Activated naive CD4-positive, alpha-beta T cell treated with anti-CD3 and anti-CD28 coated beads, Interleukin-2, amount 50 U/mL, for 24 hours (primary cell): Measurements from ENCODE around the gene MND1.
"Not testable (repeated sequence)": the region's sequence is repeated elsewhere in the genome, so short reads cannot be mapped to it uniquely, and the experiment has no call there.

Experiments
- H3K27ac Mint-ChIP-seq: one replicate; pipeline ENCODE4 v1.8.0; 2021; ENCODE audit warnings: mild to moderate bottlenecking, mixed read lengths
- H3K27me3 Mint-ChIP-seq: one replicate; pipeline ENCODE4 v1.8.0; 2021; ENCODE audit warnings: mixed read lengths
- H3K36me3 Mint-ChIP-seq: one replicate; pipeline ENCODE4 v1.8.0; 2021; ENCODE audit warnings: mixed read lengths
- H3K4me1 Mint-ChIP-seq: one replicate; pipeline ENCODE4 v1.8.0; 2021; ENCODE audit warnings: mixed read lengths
- H3K4me3 Mint-ChIP-seq: one replicate; pipeline ENCODE4 v1.8.0; 2021; ENCODE audit warnings: mild to moderate bottlenecking, mixed read lengths
- H3K9me3 Mint-ChIP-seq: one replicate; pipeline ENCODE4 v1.8.0; 2021; ENCODE audit warnings: mixed read lengths

MND1 gene

DNA sequence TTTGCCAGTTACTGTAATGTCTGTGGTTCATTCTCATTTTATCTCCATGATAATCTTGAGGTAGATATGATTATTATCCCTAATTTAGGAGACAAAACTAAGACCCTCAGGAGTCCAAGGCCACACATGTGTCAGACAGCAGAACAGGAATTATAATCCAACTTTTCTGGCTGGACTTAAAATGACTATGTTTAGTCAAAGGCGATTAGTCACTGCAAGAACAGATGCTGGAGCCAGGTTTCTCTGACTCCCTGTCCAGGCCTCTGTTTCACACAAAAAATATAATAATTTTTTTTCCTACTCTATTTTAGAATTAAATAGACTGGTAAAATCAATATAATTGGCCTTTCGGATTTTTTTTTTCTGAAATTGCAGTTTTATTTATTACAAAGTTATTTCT is 64.9 kb downstream of the MND1 start:
- peaks cover 16% of the 10 kb centered on the region for H3K4me1 Mint-ChIP-seq
- H3K36me3 Mint-ChIP-seq: peaks cover 1% of the 10 kb centered on the region
- no peaks in the 10 kb centered on the region for H3K27me3 Mint-ChIP-seq
- no peak overlapping the region for H3K4me3 Mint-ChIP-seq
- H3K27ac Mint-ChIP-seq: no peak overlapping the region
- H3K9me3 Mint-ChIP-seq: no peaks in the 10 kb centered on the region

DNA sequence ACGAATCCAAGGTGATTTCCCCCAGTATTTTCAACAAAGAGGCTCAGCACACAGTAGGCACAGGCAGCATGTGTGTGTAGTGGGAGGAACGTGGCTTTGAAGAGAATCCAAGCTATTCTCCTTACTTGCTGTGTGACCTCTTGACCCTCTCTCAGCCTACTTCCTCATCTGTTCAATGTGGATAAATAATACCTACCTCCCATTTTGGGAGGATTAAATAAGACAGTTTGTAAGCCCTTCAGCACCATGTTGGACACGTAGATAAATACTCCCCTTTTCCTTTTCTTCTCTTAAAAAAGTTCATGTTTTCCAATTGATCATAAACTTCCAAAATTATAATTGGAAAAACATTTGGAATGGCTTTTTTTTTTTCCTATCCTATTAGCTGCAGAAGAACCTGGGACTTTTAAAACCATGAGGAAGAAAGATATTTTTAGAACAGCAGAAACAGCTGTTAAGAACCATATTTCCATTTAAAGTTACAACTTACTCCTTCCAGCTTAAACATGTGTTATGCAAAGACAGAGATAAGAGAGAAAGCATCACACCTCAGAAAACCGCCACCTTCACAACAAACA is 65.5 kb downstream of the MND1 start:
- Mint-ChIP-seq H3K27me3 (no peaks in the 10 kb centered on the region), H3K4me3 (no peak overlapping the region), H3K9me3 (no peaks in the 10 kb centered on the region), H3K27ac (peak overlapping the region; percentile 36), H3K36me3 (peaks cover 1% of the 10 kb centered on the region), H3K4me1 (peaks cover 16% of the 10 kb centered on the region)

DNA sequence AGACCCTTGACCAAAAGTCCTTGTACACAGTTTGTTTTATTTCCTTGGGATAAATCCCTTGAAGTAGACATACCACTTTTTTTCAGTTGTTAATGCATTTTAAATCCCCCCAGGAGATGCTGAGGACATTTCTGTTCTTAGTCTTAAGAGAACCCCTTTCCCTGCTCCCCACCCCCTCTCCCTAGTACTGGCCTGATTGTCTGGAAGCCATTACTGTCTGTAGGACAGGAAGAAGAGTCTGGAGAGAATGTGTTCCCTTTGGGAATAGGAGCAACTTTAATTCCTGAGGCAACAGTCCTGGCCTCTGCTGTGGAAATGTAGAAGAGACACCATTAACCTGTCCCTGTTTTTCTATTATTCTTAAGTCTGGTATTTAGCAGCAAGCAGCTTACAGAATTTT is 69.4 kb downstream of the MND1 start:
- peaks cover 21% of the 10 kb centered on the region for H3K4me1 Mint-ChIP-seq
- H3K4me3 Mint-ChIP-seq: no peak overlapping the region
- H3K36me3 Mint-ChIP-seq: no peaks in the 10 kb centered on the region
- H3K27me3 Mint-ChIP-seq: no peaks in the 10 kb centered on the region
- H3K27ac Mint-ChIP-seq: no peak overlapping the region
- no peaks in the 10 kb centered on the region for H3K9me3 Mint-ChIP-seq

DNA sequence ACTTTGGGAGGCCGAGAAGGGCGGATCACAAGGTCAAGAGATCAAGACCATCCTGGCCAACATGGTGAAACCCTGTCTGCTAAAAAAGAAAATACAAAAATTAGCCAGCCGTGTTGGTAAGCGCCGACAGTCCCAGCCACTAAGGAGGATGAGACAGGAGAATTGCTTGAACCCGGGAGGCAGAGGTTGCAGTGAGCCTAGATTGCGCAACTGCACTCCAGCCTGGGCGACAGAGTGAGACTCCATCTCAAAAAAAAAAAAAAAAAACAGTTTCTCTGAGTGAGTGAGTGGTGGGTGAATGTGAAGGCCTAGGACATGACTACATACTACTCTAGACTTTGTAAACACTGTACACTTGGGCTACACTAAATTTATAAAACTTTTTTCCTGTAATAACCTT is 72.0 kb downstream of the MND1 start:
- not testable (repeated sequence) for H3K36me3 Mint-ChIP-seq, H3K4me3 Mint-ChIP-seq, H3K9me3 Mint-ChIP-seq, H3K27ac Mint-ChIP-seq, H3K27me3 Mint-ChIP-seq
- H3K4me1 Mint-ChIP-seq: peaks cover 25% of the 10 kb centered on the region

DNA sequence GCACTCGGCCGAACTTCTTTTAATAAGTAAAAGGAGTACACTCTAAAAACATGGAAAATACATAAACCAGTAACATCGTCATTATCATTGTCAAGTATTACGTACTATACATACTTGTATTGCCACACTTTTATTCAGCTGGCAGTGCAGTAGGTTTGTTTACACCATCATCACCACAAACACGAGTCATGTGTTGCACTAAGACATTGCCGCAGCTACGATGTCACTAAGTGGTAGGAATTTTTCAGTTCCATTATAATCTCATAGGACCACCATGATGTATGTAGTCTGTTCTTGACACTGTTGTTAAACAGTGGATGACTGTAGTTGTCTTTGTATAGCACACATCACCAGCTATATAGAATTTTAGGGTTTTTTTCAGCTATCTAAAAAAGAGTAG is 73.6 kb downstream of the MND1 start:
- Mint-ChIP-seq H3K4me1 (peaks cover 32% of the 10 kb centered on the region), H3K27ac (no peak overlapping the region), H3K27me3 (no peaks in the 10 kb centered on the region), H3K9me3 (no peaks in the 10 kb centered on the region), H3K4me3 (no peak overlapping the region), H3K36me3 (no peaks in the 10 kb centered on the region)

DNA sequence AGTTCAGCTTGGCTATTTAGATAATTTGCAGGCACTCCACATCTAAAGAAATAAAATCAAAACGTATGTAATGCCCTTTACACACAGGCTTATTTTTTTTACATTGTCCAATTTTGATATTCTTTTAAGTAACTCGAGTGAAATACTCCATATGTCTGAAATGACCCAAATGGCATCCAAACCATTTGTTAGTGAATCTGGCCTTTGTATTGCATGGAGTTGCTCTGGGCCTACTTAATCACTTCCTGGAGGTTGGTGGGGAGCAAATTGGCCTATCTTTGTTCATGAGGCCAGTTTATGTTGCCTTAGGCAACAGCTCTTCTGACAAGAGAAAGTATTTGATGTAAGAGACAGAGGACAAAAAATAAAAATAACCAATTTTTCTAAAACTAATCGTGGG is 74.1 kb downstream of the MND1 start:
- no peaks in the 10 kb centered on the region for H3K27me3 Mint-ChIP-seq
- no peak overlapping the region for H3K27ac Mint-ChIP-seq
- no peak overlapping the region for H3K4me3 Mint-ChIP-seq
- H3K36me3 Mint-ChIP-seq: no peaks in the 10 kb centered on the region
- peaks cover 32% of the 10 kb centered on the region for H3K4me1 Mint-ChIP-seq
- H3K9me3 Mint-ChIP-seq: no peaks in the 10 kb centered on the region

DNA sequence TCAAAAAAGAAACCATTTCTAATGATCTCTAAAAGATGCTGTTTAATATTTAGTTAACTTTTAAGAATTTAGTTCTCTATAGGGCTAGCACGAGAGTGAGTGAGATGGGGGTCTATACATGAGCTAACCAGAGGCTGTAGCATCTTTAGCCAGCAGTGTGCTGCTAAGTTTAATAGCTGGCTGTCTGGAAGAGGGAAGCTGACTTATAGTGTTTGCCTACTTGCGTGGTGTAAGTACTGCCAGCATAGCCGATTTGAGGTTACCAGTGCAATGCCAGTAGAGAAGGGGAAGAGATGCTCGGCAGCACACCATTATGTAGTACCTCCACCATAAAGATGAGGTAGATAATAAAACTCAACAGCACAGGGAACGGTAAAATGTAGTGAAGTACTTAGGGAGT is 74.5 kb downstream of the MND1 start:
- Mint-ChIP-seq H3K27ac (no peak overlapping the region), H3K4me3 (no peak overlapping the region), H3K4me1 (peaks cover 32% of the 10 kb centered on the region), H3K27me3 (no peaks in the 10 kb centered on the region), H3K36me3 (no peaks in the 10 kb centered on the region), H3K9me3 (no peaks in the 10 kb centered on the region)

DNA sequence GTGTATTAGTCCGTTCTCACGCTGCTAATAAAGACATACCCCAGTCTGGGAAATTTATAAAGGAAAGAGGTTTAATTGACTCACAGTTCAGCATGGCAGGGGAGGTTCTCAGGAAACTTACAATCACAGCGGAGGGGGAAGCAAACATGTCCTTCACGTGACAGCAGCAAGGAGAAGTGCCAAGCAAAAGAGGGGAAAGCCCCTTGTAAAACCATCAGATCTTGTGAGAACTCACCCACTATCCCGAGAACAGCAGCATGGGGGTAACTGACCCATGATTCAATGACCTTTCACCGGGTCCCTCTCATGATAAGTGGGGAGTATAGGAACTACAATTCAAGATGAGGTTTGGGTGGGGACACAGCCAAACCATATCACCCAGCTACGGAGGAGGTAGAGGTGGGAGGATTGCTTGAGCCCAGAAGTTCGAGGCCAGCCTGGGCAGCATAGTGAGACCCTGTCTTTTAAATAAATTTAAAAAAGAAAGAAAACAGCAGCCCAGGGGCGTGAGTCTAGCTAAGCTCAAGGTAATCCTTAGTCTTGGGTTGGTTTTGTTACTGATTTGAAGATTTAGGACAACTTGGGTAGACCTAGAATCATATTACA is 75.3 kb downstream of the MND1 start:
- no peak overlapping the region for H3K4me3 Mint-ChIP-seq
- no peaks in the 10 kb centered on the region for H3K27me3 Mint-ChIP-seq

DNA sequence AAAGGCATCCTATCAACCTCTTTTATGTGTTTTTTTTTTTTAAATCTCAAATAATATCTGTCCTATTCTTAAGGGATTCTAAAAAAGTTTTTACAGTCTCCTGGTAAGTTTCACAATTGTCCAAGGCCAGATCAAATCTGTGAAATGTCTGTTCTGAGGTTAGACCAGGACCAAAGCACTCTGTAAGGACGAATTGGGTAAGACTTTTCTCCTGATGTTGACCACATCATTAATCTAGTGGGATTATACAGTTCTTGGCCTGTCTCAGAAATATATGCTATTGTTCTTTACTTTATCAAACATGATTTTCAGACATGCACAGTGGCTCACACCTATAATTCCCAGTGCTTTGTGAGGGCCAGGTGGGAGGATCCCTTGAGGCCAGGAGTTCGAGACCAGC is 75.9 kb downstream of the MND1 start:
- no peaks in the 10 kb centered on the region for H3K36me3 Mint-ChIP-seq
- H3K9me3 Mint-ChIP-seq: no peaks in the 10 kb centered on the region
- H3K4me1 Mint-ChIP-seq: peaks cover 37% of the 10 kb centered on the region
- H3K27ac Mint-ChIP-seq: no peak overlapping the region
- no peaks in the 10 kb centered on the region for H3K27me3 Mint-ChIP-seq
- H3K4me3 Mint-ChIP-seq: no peak overlapping the region

More for the DNA sequence above, 75.3 kb downstream of the MND1 start:
- H3K9me3 Mint-ChIP-seq: no peaks in the 10 kb centered on the region
- no peaks in the 10 kb centered on the region for H3K36me3 Mint-ChIP-seq
- H3K4me1 Mint-ChIP-seq: peaks cover 37% of the 10 kb centered on the region
- no peak overlapping the region for H3K27ac Mint-ChIP-seq

DNA sequence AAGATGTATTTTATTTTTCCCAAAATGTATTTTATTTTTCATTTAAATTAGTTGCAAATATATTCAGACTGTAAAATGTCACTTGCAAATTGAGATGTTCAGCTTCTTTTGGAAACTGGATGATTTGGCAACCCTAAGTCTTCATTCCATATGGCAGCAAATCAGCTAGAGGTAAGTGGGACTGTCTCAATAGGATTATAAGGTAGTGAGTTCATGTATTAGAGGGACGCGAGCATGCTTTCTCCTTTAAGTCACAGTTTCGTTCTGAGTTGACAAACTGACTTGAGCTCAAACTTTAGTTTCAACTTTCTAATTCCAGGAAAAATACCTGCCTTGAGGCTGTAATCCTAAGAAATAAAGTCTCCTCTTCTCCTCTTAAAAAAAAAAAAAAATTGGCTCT is 77.5 kb downstream of the MND1 start:
- no peak overlapping the region for H3K27ac Mint-ChIP-seq
- H3K4me1 Mint-ChIP-seq: peaks cover 46% of the 10 kb centered on the region
- no peak overlapping the region for H3K4me3 Mint-ChIP-seq

DNA sequence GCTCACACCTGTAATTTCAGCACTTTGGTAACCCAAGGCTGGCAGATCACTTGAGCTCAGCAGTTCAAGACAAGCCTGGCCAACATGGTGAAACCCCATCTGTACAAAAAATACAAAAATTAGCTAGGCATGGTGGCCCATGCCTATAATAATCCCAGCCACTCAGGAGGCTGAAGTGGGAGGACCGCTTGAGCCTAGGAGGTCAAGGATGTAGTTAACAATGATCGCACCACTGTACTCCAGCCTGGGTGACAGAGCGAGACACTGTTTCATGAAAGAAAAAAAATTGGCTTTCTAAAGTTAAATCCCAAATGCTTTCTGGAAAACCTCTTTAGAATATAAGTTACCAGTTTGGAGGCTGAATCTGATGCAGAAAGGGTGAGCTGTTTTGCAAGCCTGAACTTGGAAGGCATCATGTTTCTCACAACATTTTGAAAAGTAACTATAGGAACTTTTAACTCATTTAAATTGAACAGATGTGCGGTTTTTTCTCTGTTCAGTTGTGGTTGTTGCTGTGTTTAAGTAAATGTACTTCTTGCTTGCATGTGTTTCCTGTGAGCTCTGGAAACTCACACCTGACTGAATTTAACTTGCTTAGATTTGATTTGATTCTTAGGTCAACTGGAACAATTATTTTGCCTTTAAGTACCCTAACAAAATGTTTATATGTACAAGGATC is 81.9 kb downstream of the MND1 start:
- peak overlapping the region; percentile 59 for H3K4me3 Mint-ChIP-seq
- H3K27ac Mint-ChIP-seq: peak overlapping the region; percentile 84
- H3K4me1 Mint-ChIP-seq: peaks cover 66% of the 10 kb centered on the region

More for the DNA sequence above, 77.5 kb downstream of the MND1 start:
- Mint-ChIP-seq H3K27me3 (no peaks in the 10 kb centered on the region), H3K36me3 (no peaks in the 10 kb centered on the region), H3K9me3 (no peaks in the 10 kb centered on the region)

DNA sequence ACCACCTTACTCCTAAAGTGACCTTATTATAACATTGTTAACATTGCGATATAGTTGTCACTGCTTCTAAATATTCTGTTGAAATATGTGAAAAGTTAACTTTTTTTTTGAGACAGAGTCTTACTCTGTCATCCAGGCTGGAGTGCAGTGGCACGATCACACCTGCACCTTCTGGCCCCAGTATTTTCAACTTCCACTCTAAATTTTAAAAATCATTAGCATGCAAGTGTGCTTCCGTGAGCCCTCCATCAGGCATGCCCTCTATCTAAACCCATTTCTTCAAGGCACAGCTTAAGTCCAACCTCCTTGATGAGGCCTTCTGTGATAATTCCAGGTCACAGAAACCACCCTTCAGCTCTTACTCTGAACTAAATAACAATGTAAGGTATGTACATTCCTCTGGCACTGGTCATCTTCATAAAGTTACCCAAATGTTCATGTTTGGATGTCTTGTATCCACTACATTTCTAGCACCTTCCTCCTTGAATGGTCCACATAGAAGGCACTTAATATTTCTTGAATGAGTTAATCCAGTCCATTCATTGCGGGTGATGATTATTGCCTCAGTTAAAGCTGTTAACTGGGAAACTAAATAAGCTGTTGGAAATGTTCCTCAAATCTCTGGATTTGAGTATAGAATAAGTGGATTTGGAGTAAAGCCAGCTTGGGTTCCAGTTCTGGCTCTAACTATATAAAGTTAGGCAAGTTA is 83.0 kb downstream of the MND1 start:
- Mint-ChIP-seq H3K4me1 (peaks cover 65% of the 10 kb centered on the region), H3K4me3 (peak overlapping the region; percentile 63), H3K36me3 (no peaks in the 10 kb centered on the region), H3K27me3 (no peaks in the 10 kb centered on the region), H3K9me3 (no peaks in the 10 kb centered on the region), H3K27ac (peak overlapping the region; percentile 92)

More for the DNA sequence above, 81.9 kb downstream of the MND1 start:
- Mint-ChIP-seq H3K27me3 (no peaks in the 10 kb centered on the region), H3K9me3 (no peaks in the 10 kb centered on the region), H3K36me3 (no peaks in the 10 kb centered on the region)

DNA sequence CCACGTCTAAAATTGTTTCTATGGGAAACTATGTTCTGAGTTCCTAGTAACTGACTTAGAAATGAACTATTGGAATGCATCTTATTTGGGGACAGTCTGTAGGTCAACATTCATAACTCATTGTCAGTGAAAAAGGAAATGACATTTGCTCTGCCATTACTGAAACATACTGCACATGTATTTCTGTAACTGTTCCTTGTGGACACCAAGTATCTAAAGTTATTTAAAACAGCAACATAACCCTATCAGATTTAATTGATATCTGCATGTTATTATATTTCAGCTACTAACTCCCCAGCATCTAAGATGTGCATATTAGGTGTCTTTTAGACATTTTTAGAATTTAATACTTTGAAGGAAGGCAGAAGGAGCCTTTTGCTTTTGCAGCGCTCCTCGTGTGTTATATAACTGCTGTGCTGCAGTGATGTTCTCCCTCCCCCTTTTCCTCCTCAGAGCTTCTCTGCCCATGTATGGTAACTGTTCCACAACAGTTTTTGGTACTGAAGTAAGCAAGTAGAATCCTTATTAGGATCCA is 84.5 kb downstream of the MND1 start:
- Mint-ChIP-seq H3K4me3 (peak overlapping the region; percentile 66), H3K4me1 (peaks cover 73% of the 10 kb centered on the region), H3K9me3 (peaks cover 4% of the 10 kb centered on the region), H3K27ac (peak overlapping the region; percentile 84), H3K36me3 (no peaks in the 10 kb centered on the region), H3K27me3 (no peaks in the 10 kb centered on the region)

DNA sequence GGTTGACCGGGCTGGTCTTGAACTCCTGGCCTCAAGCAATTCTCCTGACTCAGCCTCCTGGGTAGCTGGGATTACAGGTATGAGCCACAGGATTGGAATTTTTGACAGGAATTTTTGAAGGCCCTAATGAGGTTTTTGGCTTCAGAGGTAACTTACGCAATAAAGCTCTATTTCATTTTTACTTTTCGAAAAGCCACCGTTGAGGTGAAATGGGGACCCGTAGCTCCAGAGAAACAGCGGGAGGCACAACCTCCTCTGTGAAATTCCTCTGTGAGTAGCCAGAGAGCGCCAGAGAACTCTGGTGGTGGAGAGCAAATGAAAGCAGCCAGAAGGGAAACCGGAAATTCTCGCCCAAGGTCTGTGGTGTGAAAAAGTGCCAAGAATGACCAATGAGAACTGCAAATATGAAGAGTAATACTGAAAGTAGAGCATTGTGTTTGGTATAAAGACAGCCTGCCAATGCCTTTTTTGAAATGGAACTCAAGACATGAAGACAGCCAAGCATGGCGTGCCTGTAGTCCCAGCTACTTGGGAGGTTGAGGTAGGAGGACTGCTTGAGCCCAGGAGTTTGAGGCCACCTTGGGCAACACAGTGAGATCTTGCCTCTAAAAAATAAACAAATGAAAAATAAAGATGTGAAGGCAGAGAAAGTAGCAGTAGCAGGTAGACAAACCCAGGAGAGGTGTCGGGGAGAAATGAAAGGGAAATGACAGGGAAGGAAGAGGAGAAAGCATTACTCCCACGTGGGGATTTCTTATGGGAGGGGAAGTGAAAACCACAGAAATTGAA is 88.7 kb downstream of the MND1 start:
- peaks cover 4% of the 10 kb centered on the region for H3K9me3 Mint-ChIP-seq
- peaks cover 77% of the 10 kb centered on the region for H3K4me1 Mint-ChIP-seq
- peak overlapping the region; percentile 93 for H3K4me3 Mint-ChIP-seq
- no peaks in the 10 kb centered on the region for H3K36me3 Mint-ChIP-seq
- H3K27ac Mint-ChIP-seq: peak overlapping the region; percentile 98
- no peaks in the 10 kb centered on the region for H3K27me3 Mint-ChIP-seq

DNA sequence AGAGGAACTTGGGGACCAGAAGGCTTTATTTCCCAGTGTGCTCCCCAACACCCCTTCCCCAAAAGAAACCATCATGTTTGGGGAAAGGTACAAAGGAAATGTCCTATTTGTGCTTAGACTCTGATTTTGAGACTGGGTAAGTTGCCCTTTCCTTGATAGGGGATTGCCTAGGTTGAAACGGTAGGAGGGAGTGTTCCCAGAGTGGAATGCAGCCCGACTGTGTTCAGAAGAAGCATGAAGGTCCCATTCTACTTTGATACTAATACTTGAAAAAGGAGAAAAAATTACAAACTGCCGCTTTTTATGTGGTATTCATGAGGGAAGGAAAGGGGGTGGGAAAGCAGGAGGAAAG is 89.2 kb downstream of the MND1 start:
- H3K4me1 Mint-ChIP-seq: peaks cover 77% of the 10 kb centered on the region
- no peaks in the 10 kb centered on the region for H3K27me3 Mint-ChIP-seq
- no peaks in the 10 kb centered on the region for H3K36me3 Mint-ChIP-seq
- H3K4me3 Mint-ChIP-seq: peak overlapping the region; percentile 93
- H3K27ac Mint-ChIP-seq: peak overlapping the region; percentile 98
- peaks cover 4% of the 10 kb centered on the region for H3K9me3 Mint-ChIP-seq
